Stomach (tissue), 9 donors: ENCODE data around the gene ARHGAP32. TPM values are rescaled to one million over a fixed set of nuclear protein-coding genes. Genes with fewer than 3 reads are reported as not detected.

ENCODE experiments used
- DNase-seq, 2 donors: peaks; one replicate each; pipeline versions ENCODE4 v3.0.0 to v3.0.0-alpha.2; 2013 to 2019
- H3K27ac ChIP-seq, 5 donors: fragments of 200-600 bp in 4 of 5; sonication (generic) in 4 of 5; one replicate each; pipeline ENCODE4 v1.5.1; 2013 to 2019; ENCODE audit warnings: mild to moderate bottlenecking in 1 of 5, moderate library complexity in 1 of 5
- H3K27me3 ChIP-seq, 3 donors: fragments of 200-600 bp; sonication (generic); one replicate each; pipeline ENCODE4 v1.5.1; 2017 to 2019; ENCODE audit warnings: mixed run types in 1 of 3
- H3K36me3 ChIP-seq, 4 donors: fragments of 200-600 bp; sonication (generic); 1 replicate in 3 of 4; 2 replicates in 1 of 4; pipeline ENCODE4 v1.5.1; 2016 to 2019
- H3K4me1 ChIP-seq, 4 donors: fragments of 200-600 bp; sonication (generic); one replicate each; pipeline ENCODE4 v1.5.1; 2016 to 2019
- H3K4me3 ChIP-seq, 4 donors: fragments of 200-600 bp; sonication (generic) in 3 of 4; one replicate each; pipeline ENCODE4 v1.5.1; 2016 to 2019; ENCODE audit warnings: mild to moderate bottlenecking in 1 of 4
- H3K9me3 ChIP-seq, 4 donors: fragments of 200-600 bp; sonication (generic); one replicate each; pipeline ENCODE4 v1.5.1; 2016 to 2019
- CTCF ChIP-seq, 7 experiments: fragments of 450-650 bp in 4 of 7; fragments of 200-600 bp in 3 of 7; sonication (generic) in 3 of 7; IDR thresholded peaks; one replicate each; pipeline ENCODE4 v1.5.1; 2016 to 2019; ENCODE audit warnings: antibody characterized with exemption in 7 of 7, control low read depth in 2 of 7, mild to moderate bottlenecking in 1 of 7
- EP300 ChIP-seq: sonication (generic); formaldehyde crosslinking; IDR thresholded peaks from one replicate; pipeline ENCODE4 v1.6.1; 2017; ENCODE audit warnings: antibody characterized with exemption
- POLR2A ChIP-seq, 4 donors: fragments of 450-650 bp; IDR thresholded peaks; one replicate each; pipeline ENCODE4 v1.6.1; 2016; ENCODE audit warnings: antibody characterized with exemption in 4 of 4, control low read depth in 2 of 4, mild to moderate bottlenecking in 1 of 4, moderate library complexity in 1 of 4
- POLR2AphosphoS5 ChIP-seq, 3 donors: sonication (generic); formaldehyde crosslinking; IDR thresholded peaks; one replicate each; pipeline ENCODE4 v1.6.1; 2016; ENCODE audit warnings: antibody characterized with exemption in 3 of 3
- WGBS, 5 donors: extraction: QIAGEN DNeasy Blood & Tissue Kit in 3 of 5; methylation state at CpG; one replicate each; pipeline versions ENCODE4 v1.1.5 to v1.1.7; 2013 to 2018; 5-methylcytosine and 5-hydroxymethylcytosine counted together
- intact Hi-C: fragments of 100-400 bp; cut with DNase I; formaldehyde crosslinking; loops from one replicate; pipeline ENCODE4 v1.15.1; 2023; ENCODE audit warnings: low total_unique reads
- polyA plus RNA-seq, 3 donors: library from polyadenylated mRNA; stranded (reverse); fragments of 200-250 nt; gene quantifications; one replicate each; pipeline ENCODE4 v1.2.3, GENCODE V29; 2013
- total RNA-seq, 5 donors: library from RNA; depleted of rRNA; stranded (reverse); fragments of >200 nt; gene quantifications; one replicate each; pipeline versions ENCODE4 v1.1.0 to v1.2.3, GENCODE V29; 2014 to 2016
- donor health status: healthy with polysubstance abuse.
- donor health status: Bipolar disorder and iron deficiency.
- donor health status: healthy.

ARHGAP32 gene
- total and polyA plus RNA-seq, 8 donors: 2.9 to 70.1 (median 34.3) TPM

DNA sequence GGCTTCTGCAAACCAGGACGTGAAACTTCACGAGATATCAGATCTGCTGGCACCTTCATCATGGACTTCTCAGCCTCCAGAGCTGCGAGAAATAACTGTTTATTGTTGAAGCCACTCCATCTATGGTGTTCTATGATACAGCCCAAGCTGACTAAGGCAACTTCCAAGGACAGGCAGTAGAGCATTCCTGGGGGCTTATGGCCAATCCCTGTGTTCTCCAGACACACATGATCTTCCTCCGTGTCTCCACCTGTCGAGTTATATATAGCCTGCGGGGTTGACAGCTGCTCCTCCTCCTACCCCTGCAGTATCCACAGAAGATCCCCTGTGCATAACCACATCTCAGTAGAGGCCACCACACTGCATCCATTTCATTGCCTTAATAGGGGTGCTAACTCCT, 260.5 kb downstream of the ARHGAP32 start:
- 75 to 89% (median 86%) methylated on average over 6 of the region's 6 CpGs for WGBS, 5 donors
- H3K27ac ChIP-seq: no peak overlapping the region
- H3K4me1 ChIP-seq: no peaks in the 10 kb centered on the region
- DNase-seq: no peak
- TF ChIP-seq CTCF (IDR thresholded peaks at IDR 0.05) (no peak), POLR2AphosphoS5 (IDR thresholded peaks at IDR 0.05) (no peak), EP300 (no peak), POLR2A (IDR thresholded peaks at IDR 0.05) (no peak)
- H3K4me3 ChIP-seq: no peak overlapping the region
- no peaks in the 10 kb centered on the region for H3K9me3 ChIP-seq
- H3K27me3 ChIP-seq: no peaks in the 10 kb centered on the region
- H3K36me3 ChIP-seq: no peaks in the 10 kb centered on the region
- intact Hi-C loops: no loop called here

DNA sequence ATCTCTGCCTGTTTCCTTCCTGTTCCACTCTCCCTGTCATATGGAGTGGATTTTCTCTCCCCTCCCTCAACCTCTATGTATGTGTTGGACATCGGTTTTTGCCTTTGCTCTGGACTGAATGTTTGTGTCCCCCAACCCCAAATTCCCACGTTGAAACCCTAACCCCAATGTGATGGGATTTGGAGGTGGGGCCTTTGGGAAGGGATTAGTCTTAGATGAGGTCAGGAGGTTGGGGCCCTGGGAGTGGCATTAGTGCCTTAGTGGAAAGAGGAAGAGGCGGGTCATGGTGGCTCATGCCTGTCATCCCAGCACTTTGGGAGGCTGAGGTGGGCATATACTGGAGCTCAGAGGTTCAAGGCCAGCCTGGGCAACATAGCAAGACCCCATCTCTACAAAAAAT, 261.1 kb downstream of the ARHGAP32 start:
- Histone ChIP-seq H3K27me3 (no peaks in the 10 kb centered on the region), H3K9me3 (no peaks in the 10 kb centered on the region), H3K4me1 (no peaks in the 10 kb centered on the region), H3K4me3 (no peak overlapping the region), H3K27ac (no peak overlapping the region), H3K36me3 (no peaks in the 10 kb centered on the region)
- TF ChIP-seq POLR2A (IDR thresholded peaks at IDR 0.05): no peak
- no peak for TF ChIP-seq POLR2AphosphoS5 (IDR thresholded peaks at IDR 0.05)
- no peak for TF ChIP-seq EP300
- no peak for TF ChIP-seq CTCF (IDR thresholded peaks at IDR 0.05)
- intact Hi-C loops: no loop called here
- DNase-seq: no peak
- 69 to 88% (median 80%) methylated on average over 3 of the region's 3 CpGs for WGBS, 5 donors

DNA sequence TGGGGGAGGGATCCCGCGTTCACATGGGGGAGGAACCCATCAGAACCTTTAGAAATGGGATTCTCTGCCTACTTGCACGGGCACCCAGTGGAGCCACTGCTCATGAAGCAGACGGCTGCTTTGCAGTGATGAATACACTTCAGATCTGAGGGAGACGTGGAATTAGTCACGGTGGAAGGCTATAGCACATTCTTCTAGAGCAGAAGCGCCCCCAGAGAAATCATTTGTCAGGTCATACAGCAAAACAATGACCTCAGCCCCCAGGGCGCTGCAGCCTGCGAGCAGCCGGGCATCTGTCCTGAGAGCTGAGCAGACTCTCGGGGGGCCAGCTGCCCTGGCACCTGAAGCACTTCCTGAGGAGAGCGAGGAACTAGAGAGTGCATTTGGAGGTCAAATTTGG, 262.1 kb downstream of the ARHGAP32 start:
- DNase-seq: no peak
- H3K27me3 ChIP-seq: no peaks in the 10 kb centered on the region
- no peak for TF ChIP-seq EP300
- no peak for TF ChIP-seq CTCF (IDR thresholded peaks at IDR 0.05)
- TF ChIP-seq POLR2AphosphoS5 (IDR thresholded peaks at IDR 0.05): no peak
- no peak for TF ChIP-seq POLR2A (IDR thresholded peaks at IDR 0.05)
- no peaks in the 10 kb centered on the region for H3K36me3 ChIP-seq
- H3K4me3 ChIP-seq: no peak overlapping the region
- no peaks in the 10 kb centered on the region for H3K9me3 ChIP-seq
- no peak overlapping the region for H3K27ac ChIP-seq
- intact Hi-C loops: no loop called here
- 49 to 66% (median 60%) methylated on average over 12 of the region's 12 CpGs for WGBS, 5 donors
- no peaks in the 10 kb centered on the region for H3K4me1 ChIP-seq

GRCh38 chr11:128929468-128929867, 262.7 kb downstream of the ARHGAP32 start:
- no peaks in the 10 kb centered on the region for H3K9me3 ChIP-seq
- H3K27me3 ChIP-seq: peaks cover 0 to 2% (median 0%) of the 10 kb centered on the region in 3 donors
- DNase-seq: no peak
- H3K36me3 ChIP-seq: no peaks in the 10 kb centered on the region
- WGBS, 5 donors: 59 to 72% (median 67%) methylated on average over 5 of the region's 5 CpGs
- no peaks in the 10 kb centered on the region for H3K4me1 ChIP-seq
- intact Hi-C loops: no loop called here
- no peak for TF ChIP-seq EP300
- TF ChIP-seq POLR2AphosphoS5 (IDR thresholded peaks at IDR 0.05): no peak
- no peak for TF ChIP-seq CTCF (IDR thresholded peaks at IDR 0.05)
- TF ChIP-seq POLR2A (IDR thresholded peaks at IDR 0.05): no peak
- no peak overlapping the region for H3K4me3 ChIP-seq
- no peak overlapping the region for H3K27ac ChIP-seq
